Inferior parietal cortex (tissue), 1 donor: ENCODE data around the gene KIAA0319L.

ENCODE experiments used
- DNase-seq: peaks from one replicate; pipeline ENCODE4 v3.0.0-alpha.2; 2016; ENCODE audit errors: extremely low spot score

KIAA0319L gene

DNA sequence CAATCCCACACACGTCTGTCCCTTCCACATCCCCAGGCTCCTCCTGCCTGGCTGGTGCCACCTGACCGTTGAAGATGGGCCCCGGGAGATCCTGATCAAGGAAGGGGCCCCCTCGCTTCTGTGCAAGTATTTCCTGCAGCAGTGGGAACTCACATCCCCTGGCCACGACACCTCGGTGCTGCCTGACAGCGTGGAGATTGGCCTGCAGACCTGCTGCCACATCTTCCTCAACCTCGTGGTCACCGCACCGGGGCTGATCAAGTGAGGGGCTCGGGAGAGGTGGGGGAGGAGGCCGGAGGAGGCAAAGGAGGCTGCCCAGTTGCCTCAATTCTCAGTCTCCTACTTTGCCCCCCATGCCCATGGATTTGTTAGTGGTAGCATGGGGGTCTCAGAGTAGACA, 6.0 kb upstream of the KIAA0319L start:
- no peak for DNase-seq

DNA sequence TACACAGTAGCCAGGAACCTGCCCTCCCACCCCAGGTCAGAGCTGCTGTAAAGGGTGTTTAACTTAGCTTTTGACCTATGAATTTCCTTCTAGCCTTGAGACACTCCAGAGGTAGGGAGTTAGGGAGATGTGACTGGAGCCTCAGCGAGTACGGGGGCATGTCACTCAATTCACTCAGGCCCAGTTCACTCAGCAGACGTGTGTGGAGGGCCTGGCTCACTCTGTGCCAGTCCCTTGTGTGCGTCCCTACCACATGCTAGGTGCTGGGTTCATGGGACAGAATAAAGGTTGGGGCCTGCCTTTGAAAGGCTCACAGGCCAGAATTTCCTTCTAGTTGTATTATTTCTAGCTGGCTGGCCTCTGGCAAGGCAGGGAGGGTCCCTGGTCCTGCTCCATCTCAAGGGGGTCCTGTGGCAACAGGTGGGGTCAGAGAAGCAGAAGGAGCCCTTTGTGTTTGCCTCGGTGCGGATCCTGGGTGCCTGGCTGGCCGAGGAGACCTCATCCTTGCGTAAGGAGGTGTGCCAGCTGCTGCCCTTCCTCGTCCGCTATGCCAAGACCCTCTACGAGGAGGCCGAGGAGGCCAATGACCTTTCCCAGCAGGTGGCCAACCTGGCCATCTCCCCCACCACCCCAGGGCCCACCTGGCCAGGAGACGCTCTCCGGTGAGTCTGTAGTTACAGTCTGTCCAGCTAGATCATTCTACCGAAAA, 4.9 kb upstream of the KIAA0319L start:
- no peak for DNase-seq

DNA sequence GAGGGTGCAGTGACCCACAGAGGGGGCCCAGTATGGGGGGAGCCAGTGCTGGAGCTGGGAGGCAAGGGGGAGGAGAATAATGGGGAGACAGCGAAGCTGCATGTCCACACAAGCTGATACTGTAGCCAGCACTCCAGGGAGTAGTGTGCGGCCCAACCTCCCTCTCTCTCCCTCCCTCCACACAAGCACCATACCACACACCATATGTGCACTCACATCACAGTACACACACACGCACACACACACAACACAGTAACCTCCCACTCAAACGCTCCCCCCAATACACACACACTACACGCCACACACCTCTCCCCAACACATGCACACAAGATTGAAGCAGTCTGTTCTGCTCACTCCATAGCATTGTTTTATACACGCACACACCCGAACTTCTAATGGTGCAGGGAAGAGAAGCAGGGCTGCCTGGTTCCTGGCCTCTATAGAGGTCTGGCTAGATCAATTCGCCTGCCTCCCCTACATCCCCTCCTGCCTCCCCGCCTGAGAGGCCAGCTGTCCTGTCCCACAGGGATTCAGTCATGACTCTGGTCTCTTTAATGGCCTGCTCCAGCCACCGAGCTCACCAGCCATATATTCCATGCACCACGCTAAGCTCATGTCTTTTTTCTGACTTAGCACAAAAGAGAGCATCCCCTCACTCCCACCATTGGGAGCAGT, 4.2 kb upstream of the KIAA0319L start:
- DNase-seq: no peak

DNA sequence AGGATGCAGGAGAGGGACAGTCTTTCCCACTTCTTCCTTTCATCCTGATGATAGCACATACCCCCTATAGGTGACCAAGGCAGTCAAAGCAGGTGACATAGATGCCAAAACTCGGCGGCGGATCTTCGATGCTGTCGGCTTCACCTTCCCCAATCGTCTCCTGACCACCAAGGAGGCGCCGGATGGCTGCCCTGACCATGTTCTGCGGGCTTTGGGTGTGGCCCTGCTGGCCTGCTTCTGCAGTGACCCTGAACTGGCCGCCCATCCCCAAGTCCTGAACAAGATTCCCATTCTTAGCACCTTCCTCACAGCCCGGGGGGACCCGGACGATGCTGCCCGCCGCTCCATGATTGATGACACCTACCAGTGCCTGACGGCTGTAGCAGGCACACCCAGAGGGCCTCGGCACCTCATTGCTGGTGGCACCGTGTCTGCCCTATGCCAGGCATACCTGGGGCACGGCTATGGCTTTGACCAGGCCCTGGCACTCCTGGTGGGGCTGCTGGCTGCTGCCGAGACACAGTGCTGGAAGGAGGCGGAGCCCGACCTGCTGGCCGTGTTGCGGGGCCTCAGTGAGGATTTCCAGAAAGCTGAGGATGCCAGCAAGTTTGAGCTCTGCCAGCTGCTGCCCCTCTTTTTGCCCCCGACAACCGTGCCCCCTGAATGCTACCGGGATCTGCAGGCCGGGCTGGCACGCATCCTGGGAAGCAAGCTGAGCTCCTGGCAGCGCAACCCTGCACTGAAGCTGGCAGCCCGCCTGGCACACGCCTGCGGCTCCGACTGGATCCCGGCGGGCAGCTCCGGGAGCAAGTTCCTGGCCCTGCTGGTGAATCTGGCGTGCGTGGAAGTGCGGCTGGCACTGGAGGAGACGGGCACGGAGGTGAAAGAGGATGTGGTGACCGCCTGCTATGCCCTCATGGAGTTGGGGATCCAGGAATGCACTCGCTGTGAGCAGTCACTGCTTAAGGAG, 3.3 kb upstream of the KIAA0319L start:
- DNase-seq: peak; percentile 69

DNA sequence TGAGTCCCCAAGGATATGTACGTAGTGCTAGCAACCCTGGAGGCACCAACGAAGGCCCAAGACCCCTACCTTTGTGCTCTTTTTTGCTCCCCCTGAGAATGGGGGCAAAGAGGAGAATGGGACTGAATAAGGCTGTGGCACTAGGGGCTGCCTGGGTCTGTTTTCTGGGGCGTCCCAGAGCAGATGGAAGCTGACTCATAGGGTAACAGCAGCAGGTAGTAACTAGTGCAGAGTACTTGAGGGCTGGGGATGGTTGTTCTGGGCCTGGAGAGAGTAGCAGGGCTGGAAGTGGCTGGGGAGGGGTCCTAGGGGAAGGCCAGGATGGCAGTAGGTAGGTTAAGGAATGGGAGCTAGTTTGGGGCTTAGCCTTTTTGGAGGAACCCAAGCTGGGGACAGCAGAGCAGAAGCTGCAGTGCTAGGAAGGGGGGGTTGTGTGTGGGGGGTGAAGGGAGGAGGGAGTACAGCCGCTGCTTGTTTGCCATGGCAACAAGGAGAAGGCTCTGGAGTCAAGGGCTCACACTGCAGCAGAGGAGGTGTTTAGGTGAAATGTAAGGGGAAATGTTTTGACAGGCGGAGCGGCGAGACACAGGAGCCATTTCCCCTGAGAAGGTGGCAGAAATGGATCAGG, 2.2 kb upstream of the KIAA0319L start:
- DNase-seq: no peak

DNA sequence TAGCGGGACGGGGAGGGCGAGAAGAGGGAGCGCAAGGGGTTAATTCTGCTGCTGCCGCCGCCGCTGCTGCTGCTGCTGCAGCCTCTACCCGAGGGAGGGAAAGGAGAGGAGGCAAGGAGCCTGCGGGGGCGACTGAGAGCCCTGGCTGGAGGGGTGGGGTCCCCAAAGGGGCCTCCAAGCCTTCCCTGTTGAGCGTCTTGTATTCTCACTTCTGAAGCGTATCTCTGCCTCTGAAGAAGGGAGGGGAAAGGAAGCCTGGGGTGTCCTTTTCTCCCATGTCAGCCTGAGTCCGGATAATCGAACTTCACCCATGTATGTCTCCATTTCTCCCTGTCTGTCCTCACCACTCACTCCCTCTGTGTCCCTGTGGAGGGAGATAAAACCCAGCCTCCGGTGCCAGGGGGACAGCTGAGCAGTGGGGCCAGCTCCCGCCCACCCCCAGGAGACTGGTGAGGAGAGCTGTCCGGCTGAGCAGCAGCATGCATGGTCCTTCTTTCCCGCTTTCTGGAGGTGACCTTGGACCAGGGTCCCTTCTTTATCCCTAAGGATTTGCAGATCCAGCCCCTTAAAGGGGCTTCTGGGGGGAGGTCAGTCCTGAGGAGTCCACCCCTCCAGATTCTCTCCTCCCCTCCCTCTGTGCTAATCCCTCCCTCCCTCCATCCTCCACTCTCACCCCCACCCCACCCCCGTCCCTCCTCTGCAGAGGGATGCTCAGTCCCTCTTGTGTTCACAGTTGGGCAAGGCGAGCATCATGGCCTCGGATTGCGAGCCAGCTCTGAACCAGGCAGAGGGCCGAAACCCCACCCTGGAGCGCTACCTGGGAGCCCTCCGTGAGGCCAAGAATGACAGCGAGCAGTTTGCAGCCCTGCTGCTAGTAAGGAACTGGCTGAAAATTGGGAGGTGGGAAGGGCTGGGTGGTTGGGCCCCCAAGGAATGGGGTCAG, 1.4 kb upstream of the KIAA0319L start:
- no peak for DNase-seq

DNA sequence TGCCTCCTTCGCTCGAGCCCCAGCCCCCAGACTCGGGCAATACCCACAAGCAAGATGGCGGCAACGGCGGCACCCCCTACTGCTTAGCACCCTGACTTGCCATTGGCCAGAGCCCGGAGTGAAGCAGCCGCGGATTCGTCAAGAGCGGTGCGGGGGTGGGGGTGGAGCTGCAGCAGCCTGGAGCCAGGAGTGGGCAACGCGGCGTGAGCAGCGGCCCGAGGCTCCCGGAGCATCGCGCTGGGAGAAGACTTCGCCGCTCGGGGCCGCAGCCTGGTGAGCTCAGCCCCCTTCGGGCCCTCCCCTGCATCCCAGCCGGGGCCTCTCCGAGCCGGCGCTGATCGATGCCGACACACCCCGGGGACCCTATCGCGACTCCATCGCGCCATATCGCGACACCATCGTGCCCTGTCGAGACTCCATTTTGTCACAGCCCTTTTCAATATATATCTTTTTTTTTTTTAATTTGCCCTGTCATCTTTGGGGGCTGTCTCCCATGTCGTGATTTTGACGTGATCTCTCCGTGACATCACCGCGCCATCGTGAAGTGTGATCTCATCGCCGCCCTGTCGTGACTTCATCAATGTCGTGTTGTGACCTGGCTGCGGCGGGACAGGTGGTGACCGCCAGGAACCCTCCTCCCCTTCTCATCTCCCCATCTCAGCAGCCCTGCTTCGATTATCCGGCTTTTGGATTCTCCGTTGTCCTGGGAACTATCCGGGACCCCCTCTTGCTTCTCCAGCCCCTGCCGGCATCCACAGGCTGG, 589 bp upstream of the KIAA0319L start, which contains the start of gene NCDN:
Gene NCDN, plus strand, starts transcription at position 189 of the 763 bp plus-strand sequence. Its CDS starts 392 bp downstream, at position 581.
- DNase-seq: peak; percentile 92

DNA sequence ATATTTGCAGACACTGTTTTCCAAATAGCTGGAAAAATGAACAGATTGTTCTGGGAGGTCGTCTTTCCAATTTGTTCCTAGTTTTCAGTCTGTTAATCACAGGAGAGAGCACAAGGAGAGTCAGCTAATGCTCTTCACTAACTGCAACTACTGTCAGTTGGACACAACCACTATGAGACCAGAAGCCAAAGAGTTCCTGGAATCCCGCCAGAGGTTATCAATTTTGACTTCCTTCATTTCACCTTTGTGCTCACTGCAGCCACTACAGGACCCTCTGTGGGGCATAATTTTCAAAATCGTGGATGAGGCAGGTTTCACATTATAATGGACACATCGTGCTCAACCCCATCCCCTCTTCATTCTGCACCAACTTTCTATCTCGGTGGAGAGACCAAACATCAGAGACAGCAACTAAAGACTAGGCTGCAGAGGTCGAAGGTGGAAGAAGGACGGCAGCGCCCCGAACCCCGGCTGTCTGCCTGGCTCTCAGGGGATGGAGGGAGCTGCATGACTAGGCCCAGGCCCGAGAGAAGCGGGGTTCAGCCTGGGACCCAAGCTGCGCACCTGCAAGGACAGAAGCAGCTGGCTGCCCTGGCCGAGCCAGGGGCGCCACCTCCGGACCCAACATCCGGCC, 602 bp downstream of the KIAA0319L start:
- no peak for DNase-seq

DNA sequence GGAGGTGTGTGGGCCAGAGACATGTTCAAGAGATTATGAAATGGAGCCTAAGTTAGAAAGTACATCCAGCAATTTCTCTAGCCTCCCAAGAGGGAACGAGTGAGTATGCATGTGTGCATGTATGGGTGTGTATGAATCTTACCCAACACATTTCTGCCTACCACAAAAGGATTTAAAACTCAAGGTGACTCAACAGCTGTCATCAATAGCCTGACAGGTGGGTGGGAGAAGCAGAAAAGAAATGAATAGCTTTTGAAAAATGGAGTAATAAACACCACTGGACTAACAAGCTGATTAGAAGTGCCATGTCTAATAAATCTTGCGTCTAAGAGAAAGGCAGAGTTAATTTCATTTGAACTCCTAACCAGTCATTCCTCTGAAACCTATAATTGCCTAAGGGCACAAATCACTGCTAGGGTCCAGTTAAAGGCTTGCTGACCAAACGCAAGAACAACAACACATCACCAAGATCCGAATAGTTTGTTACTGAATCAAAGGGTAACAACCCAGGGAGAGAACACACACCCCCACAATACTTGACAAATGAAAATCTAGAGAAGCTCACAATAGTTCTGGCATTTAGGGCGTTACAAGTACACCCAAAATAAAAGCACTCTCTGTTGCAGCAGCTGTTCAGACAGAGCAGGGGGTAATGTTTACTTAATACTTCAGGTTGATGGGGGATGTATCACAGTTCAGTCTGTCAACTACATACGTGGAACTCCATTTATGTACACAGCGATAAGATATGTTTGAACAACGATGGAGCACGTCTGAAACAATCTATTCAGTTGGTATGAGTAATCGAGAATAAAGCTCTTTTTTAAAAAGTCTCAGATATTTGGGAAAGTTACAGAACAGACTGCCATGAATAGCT, 1.4 kb downstream of the KIAA0319L start:
- no peak for DNase-seq

DNA sequence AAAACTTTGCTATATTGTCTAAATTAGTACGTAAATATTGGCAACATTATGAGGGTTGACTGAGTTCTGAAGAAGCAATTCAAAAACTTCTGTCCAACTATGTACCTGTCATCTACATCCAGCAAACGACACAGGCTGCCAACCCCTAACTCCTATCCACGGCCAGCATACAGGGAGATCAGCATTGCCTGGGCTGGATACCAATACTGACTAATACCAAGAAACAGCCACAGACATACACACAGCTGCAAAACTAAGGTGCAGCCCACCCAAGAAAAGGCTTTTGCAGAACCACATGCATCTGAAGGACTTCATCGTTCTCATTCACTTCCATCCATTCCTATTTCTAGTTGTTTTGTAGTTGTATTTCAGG, 2.0 kb downstream of the KIAA0319L start:
- DNase-seq: no peak

DNA sequence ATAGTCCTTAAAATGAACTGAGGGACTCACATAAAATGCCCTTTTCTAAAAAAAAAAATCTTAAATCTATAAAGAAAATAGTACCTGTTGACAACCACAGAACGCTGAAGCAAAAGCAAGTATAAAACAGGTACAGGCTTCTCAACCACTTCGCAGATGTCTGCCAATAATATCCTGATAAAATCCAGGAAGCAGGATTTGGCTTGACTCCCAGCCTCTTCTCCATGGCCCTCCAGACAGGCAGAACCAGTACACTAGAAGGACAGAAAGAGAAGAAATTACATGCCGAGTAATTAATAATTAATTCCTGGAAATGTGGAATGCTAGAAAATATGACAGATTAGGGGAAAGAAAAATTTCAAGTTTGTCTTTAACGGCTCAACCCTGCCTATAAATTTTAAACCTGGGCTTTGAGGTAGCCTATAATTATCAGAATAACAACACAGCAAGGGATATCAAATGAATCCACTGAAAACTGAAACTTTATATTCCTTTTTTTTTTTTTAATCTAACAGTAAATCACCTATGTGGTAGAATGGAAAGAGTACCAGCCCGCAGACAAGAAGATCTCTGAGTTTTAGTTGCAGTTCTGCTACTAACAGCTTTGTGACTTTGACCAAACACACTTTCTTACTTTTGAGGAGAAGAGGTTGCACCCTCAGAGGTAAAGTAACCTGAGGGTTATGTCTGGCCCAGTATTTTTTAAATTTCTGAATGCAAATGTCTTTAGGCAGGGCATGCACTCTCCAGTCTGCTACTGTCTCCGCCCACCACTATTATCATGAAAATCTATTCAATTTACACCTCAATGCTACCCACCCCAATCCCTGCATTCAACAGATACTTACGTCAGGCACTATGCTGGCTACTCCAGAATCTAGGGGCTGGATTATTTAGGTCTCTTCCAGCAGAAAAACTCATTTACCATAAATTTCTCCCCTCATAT, 2.7 kb downstream of the KIAA0319L start:
- no peak for DNase-seq

DNA sequence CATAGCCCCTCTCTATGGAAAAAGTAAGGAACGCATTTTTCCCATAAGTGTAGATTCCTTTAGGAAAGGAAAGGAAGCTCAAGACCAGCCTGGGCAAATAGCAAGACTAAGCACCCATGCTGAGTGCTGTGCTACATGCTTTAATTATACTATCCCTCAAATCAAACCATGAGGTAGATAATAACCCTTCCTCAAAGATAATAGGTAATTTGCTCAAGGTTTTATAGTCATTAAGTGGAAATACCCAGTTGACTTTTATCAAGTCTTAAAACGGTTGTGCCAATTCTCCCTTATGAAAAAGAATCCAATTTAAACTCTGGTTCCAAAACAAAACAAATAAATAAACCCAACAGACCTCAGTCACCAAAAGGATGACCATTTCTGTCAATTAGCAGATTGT, 3.4 kb downstream of the KIAA0319L start:
- DNase-seq: no peak

DNA sequence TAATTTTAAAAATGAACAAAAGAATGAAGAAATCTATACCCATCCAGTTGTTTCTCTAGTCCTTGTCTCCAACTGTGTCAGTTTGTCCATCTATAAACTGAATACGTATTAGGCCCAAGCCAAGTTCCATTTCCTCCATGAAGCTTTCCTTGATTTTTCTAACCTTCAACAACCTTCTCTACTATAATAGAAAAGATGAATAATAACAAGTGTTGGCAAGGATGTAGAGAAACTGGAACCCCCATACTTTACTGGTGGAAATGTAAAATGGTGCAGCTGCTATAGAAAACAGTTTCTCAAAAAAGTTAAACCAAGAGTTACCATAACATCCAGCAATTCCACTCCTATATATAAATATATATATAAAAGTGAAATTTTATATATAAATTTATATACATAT, 10.6 kb downstream of the KIAA0319L start:
- no peak for DNase-seq

DNA sequence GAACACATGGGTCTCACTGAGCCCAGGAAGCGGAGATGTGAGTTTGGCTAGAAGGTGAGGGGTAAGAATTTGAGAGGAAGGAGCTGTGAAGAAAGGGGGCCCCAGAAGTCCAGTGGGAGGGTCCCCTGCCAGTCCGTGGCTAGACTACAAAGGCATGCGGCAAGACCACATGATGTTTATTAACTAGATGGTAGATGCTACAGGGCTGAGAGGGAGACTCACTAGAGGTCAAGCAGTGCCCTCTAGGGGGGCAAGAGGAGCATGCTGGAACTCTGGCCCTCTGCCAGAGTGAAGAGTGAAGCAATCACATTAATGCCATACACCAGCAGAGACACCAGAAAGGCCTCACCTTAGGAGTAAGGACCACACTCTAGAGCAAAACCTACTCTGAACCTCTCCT, 12.2 kb downstream of the KIAA0319L start:
- peak; percentile 79 for DNase-seq

DNA sequence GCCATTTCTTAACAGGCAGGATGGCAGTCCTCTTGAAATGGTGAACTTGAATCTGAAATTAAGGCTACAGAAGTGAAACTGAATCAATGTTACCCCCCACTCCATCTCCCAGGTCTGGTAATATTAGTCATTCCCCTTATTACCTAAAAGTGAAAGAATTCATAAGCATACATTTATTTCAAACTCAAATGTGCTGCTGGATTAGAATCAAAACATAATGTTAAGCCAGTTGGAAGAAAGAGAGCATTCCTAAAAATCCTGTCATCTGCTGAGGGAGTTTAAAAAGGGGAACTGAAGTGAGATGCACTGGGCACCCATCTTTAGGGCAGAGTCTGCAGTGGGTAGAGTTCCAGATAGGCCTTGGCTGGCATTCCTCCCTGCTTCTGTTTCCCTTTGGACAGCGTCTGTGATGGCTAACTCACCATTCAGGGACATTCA, 17.4 kb downstream of the KIAA0319L start:
- no peak for DNase-seq

DNA sequence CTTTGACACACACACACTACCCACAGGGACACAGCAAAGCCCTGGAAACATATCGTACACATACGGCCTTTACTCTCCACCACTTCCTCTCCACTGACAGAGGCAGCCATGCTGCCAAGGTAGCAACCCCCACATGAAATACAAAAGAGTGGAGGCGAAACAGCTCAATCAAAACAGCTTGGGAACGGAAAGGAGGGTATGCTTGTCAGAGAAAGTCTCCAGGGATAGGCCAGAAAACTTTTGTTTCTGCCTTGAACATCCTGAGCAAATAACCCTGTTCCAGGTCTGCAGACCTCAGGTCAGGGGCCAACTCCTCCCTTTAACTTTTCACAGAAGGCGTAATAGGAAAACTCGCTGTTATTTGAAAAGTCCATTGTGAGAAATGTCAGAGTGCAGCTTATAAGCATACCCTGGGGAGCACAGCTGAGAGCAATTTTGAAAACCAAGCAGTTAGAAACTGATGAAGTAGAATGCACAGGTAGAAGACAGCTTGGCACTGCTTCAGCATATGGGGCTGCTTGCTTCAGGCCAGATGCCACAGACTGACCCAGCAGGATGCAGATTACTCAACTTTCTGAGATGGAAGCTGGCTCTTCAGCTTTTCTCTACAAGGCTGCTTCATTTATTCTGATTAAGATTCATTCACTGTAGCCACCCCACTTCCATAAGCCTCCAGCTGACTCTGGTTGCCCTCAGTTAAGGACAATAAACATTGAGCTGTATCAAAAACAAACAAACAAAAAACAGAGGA, 18.0 kb downstream of the KIAA0319L start:
- DNase-seq: no peak

DNA sequence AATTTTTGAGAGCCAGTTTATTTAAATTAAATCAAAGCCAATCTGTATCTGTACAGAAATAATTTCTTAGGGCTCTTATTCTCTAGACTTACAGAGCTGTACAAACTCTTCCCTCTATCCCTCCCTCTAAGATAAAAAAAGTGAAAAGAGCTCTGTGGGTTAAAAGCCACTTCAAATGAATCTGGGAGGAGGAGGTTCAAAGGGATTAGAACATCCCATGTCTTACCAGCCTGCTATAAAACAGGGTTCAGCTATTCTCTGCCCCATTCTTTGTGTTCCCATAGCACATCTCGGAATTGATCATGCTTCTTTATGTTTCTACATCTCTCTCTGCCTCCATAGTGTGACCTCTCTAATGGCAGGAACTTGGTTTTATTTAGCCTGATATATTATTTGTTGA, 19.4 kb downstream of the KIAA0319L start:
- no peak for DNase-seq
